GM18505 (cell line): ENCODE data around the gene AKNAD1.

Experiments
- ATAC-seq: cut with Tn5 transposase; IDR thresholded peaks from one replicate; pipeline ENCODE4 v1.9.1; 2021; ENCODE audit not compliant: unreplicated experiment
- POLR2A ChIP-seq: IDR thresholded peaks from 4 replicates; pipeline ENCODE4 v1.6.1; 2011; ENCODE audit warnings: borderline replicate concordance; ENCODE audit not compliant: insufficient read depth, insufficient read length; ENCODE audit errors: extremely low read depth

AKNAD1 gene

DNA sequence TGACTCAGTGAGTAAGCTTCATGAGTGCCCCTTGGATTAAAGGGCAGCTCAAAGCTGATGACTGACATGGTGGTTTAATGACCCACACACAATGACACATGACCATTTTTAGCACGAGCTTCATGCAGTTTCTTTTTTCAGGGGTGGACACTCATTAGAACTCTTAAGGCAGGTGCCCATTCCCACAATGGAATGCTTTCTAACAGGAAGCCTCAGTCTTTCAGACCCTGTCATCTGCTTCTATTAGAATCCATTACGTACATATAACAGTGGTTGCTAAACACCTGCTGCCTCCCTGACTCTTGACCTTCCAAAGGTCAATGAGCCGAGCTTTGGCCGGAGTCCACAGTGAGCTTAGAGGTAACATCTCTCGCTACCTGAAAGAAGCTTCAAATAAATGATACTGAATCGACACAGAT lies 27.4 kb downstream of the AKNAD1 start:
- TF ChIP-seq POLR2A, result no peak

DNA sequence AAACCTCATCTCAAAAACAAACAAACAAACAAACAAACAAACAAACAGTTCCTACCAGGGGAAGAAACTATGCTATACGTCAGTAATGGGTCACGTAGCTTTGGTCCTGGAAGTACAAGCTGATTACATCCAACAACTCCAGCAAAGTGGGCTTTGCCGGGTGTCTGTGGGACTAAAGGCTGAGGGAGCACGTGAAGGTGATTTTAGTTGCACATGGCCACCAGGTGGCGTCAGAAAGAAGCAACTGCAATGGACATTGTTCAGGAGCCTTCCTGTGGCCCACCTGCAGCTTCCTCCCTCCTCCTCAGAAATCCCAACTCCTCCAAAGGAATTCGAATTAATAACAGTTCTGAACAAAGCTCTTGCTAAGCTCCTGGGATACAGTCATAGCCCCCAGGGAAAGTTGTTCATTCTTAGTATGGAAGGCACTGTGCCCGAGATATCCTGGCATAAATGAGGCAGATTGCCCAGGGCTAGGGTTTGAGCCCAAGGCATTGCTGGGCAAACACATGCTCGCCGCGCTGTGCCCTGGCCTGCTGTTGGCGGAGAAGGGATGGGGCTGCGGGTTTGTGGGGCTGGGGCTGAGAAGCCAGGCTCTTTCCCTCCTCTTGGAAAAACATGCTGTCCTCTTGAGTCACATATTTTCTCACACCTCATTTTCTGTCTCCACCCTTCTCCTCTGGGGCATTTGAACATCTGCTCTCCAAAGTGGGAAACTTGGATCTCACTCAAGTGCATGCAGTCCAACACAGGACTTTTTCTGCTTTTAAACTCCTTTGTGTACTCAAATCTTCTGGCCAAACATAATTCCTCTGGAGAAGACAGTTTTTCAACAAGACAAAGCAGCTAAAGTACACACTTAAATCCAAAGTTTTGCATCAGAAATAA lies 28.6 kb downstream of the AKNAD1 start:
- no peak for TF ChIP-seq POLR2A
- no peak for ATAC-seq

More for the DNA sequence above, 27.4 kb downstream of the AKNAD1 start:
- no peak for ATAC-seq

DNA sequence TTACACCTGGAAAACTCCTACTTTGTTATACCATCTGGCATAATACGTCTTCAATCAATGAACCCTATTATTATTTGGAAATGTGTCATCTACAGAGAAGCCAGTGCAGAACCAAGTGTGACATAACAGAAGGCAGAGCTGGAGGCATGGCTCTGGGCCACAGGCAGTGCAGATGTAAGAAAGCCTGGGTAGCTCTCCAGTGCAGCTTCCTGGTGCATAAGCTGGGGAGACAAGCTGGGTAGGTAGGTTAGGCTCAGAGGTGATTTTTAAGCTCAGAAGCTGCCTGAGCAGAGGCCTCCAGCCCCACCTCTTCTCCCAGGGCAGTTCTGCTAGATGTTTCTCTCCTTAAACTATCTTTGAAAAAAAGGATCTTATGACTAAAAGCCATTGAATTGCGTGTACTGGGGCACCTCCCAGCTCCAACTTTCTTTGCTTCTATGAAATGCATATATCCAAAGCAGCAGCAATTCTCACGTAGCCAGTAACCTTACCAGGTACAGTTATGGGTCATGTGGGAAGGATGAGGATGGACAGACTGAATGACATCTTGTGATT lies 30.7 kb downstream of the AKNAD1 start:
- TF ChIP-seq POLR2A, result no peak

DNA sequence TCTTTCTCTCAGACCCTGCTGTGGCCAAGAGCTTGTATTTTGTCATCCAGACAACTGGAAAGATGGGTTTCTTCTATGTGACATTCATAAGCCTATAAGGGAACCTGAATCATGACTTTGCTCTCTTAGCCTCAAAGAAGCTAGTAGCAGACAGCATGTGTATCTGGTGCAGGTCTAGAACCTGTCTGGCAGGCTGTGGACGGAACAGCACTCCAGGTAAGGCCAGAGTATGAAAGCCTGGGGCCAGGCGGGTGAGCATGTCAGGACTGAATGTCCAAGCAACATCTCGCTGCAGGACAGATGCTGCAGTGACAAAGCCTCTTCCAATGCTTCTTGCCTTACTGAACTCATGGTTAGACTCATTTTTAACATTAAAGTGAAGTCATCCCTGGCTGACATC lies 32.8 kb downstream of the AKNAD1 start:
- ATAC-seq, result no peak
- no peak for TF ChIP-seq POLR2A

More for the DNA sequence above, 30.7 kb downstream of the AKNAD1 start:
- no peak for ATAC-seq

DNA sequence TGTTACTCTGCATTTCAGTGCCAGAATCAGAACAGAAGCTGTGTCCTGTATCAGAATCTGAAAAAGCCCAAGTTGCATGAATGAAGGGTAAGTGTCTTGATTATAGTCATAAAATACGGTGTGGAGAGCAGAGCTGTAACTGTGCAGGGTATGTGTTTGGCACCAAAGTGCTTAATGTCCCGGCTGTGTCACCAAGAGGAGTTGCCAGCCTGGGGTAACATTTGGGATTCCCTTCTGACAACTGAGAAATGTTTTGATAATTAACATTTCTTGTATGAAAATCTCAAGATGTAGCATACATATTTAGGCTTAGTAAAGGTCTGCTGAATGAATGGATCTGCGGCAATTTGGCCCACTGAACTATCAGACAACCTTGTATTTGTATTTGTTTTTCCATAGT lies 33.3 kb downstream of the AKNAD1 start:
- no peak for TF ChIP-seq POLR2A
- no peak for ATAC-seq

DNA sequence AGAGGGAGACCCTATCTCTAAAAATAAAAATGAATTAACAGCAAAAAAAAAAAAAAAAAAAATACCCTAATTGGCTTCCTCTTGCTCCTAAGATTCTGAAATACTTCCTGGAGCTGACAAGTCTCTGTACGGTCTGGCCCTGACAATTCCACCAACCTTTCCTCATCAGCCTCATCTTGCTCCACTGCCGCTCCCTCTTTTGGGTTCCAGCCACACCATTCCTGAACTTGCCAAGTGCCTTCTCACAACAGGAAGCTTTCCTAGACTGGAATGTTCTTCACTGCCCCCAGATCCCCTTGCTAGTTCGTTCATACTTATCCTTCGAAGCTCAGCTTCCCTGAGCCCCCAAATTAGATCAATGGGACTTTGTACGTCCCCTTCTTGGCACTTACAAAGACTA lies 37.0 kb downstream of the AKNAD1 start:
- no peak for TF ChIP-seq POLR2A
- no peak for ATAC-seq

DNA sequence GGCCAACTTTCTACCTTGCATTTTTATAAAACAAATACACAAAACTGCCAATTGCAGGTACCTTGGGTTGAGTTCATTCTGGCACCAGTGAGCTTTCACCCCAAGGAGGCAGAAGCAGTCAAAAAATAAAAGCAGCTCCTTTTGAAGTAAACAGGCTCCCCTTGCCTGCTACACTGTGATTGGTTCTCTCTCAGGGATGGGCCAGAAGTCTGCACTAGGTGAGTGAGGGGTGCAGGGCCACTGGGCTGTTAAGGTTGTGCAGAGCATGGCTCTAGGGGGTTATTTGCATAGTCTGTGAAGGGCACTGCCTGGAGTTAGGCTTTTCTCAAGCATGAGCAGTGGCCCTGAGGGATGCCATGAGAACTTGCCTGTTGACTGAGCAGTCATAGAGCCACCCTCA lies 39.1 kb downstream of the AKNAD1 start:
- TF ChIP-seq POLR2A, result no peak
- ATAC-seq, result no peak

DNA sequence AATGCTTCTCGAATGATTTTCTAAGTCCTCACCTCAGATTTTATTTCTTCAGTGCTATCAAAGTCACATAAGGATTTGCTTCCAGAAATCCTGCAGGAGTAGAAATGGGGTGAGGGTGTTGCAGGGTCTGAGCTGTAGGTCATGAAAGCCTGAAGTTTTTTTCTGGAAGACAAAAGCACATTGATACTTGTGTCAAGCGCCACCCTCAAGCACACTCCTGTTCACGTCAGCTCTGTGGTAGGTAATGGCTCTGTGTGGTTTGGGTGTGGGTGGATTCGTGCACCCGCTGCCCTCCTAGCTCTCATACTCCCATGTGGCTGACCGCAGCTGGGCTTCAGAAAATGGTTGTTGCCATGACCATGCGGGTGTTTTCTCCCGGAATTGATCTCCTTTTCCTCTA lies 39.9 kb downstream of the AKNAD1 start:
- no peak for ATAC-seq

DNA sequence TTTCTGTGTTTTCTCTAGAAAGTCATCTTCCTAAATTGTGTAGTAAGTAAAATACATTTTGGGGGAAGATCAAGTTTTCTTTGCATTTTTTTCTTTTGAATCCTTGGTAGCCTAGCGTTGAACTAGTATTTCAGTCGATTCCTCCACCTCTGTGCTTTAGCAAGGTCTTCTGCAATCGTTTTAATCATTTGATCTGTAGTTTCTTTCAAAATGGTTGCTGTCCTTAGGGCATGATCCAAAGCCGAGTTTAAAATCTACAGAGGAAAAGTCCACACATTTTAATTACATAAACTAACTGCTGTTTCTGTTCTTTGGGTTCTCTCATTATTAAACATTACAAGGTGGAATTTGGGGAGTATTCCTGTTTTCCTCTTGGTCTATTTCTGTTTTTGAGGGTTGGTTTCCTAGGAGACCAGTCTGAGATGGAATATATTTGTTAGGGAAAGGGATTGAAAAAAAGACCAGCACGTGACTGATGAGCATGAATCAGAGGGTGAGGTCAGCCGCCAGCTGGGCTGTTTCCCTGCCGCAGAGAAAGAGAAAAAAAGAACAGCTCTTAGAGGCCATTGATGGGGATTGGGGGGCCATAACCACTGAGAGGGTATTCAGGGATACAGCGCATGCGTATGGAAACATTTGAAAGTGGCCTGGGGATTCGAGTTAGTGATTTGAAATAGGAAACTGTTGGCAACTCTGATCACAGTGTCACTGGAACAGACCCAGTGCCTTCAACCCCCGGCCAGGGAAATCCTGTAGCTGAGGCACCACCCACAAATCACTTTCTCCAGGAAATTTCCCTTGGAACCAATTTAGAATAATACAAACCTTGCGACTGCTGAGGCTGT lies 40.6 kb downstream of the AKNAD1 start:
- no peak for TF ChIP-seq POLR2A
- ATAC-seq, result no peak

More for the DNA sequence above, 39.9 kb downstream of the AKNAD1 start:
- no peak for TF ChIP-seq POLR2A

DNA sequence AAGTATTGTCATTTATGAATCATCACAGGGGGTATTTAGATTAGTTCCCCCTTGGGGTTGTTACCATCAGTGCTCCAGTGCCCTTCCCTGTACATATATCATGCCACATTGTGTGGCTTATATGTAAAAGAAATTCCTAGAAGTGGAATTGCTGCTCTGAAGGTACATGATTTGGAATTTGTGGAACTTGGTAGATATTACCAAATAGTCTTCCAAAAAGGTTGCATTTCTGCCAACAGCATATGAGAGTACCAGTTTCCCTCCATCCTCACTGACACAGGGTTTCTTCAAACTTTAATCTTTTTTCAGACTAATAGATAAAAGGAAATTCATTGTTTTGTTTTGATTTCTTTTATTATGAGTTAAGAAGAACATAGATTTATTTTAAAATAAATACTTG lies 41.3 kb downstream of the AKNAD1 start:
- TF ChIP-seq POLR2A, result no peak
- ATAC-seq, result no peak

DNA sequence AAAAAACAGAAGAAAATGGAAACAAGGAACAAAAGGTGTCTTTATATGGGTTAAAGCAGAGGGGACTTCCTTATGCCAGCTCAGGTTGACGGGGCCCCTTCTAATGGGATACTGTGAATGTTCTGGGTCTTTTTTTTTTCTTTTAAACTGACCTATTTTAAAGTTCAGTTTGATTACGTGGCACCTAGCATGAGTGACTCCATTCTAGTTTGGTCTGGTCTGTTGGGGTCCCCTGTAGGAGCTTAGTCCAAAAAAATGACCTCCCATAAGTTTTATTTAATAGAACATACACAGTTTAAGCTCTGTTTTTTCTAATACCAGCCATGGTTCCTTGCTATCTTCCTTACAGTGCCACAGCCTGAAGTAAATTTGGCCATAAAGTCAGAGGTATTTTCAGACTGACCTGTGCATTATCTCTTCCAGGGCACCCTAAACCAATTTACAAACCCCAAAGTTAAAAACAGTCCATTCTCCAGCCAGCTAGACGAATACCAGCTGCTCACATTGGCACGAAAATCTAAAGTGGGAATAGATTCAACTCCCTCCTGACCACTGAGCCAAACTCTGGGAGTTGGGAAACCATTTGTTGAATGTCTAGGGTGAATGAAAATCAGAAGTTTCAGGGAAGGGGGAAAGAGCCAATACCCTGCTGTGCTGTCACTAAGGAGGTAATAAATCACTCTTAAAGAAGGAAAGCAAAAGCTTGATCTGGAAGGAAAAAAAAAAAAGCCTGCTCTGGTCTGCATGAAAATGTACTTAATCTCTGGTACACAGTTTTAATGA lies 42.4 kb downstream of the AKNAD1 start:
- no peak for ATAC-seq
- no peak for TF ChIP-seq POLR2A

DNA sequence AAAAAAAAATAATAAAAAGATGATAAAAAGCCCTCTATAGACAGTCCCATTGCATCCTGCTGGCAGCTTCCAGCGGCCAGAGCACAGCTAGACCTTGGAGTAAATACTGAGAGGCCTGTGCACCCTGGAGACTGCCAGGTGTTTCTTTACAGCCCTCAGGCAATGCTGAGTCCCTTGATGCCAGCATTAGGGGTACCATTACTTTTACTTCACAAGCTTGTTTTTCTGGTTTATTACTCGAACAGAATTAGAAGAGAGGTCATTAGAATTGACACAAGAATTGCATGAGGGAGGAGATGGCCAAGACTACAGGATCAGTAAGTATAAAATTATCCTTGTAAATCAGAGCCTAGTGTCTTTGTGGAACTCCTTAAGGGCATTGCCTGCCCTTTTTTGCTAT lies 43.6 kb downstream of the AKNAD1 start:
- ATAC-seq, result no peak
- TF ChIP-seq POLR2A, result no peak

DNA sequence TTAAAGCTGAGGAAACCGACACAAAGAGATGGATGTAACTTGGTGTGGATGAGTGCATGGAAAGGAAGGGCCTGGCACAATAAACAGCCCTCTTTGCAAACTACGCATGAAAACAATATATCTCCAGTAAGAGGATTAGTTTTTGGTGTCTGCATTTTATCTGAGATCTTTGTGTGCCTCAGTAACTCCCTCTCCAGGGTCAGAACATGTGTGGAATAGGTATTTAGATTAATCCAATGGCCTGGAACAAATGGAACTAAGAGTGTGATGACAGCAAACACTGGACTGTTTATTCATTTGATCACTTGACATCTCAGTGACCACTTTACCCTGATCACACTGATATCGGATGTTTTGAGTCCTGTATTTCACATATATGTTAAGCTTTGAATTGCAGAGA lies 45.3 kb downstream of the AKNAD1 start:
- no peak for ATAC-seq
- TF ChIP-seq POLR2A, result no peak
